Immature natural killer cell (primary cell): ENCODE measurements around the gene SYNJ2. TPM values are rescaled to one million over a fixed set of nuclear protein-coding genes. Genes with fewer than 3 reads are reported as not detected.
A peak's percentile ranks its signal among the peaks of the same experiment; 100 is the strongest.

Experiments
- DNase-seq, 3 donors: peaks; one replicate each; pipeline ENCODE4 v3.0.0; 2022; ENCODE audit warnings: mixed read lengths in 1 of 3
- H3K27ac Mint-ChIP-seq, 6 donors: one replicate each; pipeline ENCODE4 v1.8.0; 2020; ENCODE audit warnings: mixed read lengths in 6 of 6, mild to moderate bottlenecking in 5 of 6, inconsistent platforms in 4 of 6, moderate library complexity in 3 of 6
- H3K27me3 Mint-ChIP-seq, 3 donors: one replicate each; pipeline ENCODE4 v1.8.0; 2020 to 2021; ENCODE audit warnings: low read depth in 3 of 3, mild to moderate bottlenecking in 3 of 3, mixed read lengths in 3 of 3, moderate library complexity in 3 of 3, inconsistent platforms in 1 of 3
- H3K36me3 Mint-ChIP-seq, 3 donors: one replicate each; pipeline ENCODE4 v1.8.0; 2020; ENCODE audit warnings: mixed read lengths in 3 of 3, inconsistent platforms in 2 of 3, mild to moderate bottlenecking in 2 of 3
- H3K4me1 Mint-ChIP-seq, 2 donors: one replicate each; pipeline ENCODE4 v1.8.0; 2020; ENCODE audit warnings: inconsistent platforms in 2 of 2, mild to moderate bottlenecking in 2 of 2, mixed read lengths in 2 of 2, moderate library complexity in 1 of 2
- H3K4me3 Mint-ChIP-seq, 5 donors: one replicate each; pipeline ENCODE4 v1.8.0; 2020; ENCODE audit warnings: mild to moderate bottlenecking in 5 of 5, mixed read lengths in 5 of 5, inconsistent platforms in 3 of 5, moderate library complexity in 3 of 5
- H3K9me3 Mint-ChIP-seq, 6 donors: one replicate each; pipeline ENCODE4 v1.8.0; 2020; ENCODE audit warnings: mild to moderate bottlenecking in 6 of 6, mixed read lengths in 6 of 6, inconsistent platforms in 4 of 6, moderate library complexity in 3 of 6
- polyA plus RNA-seq, 3 donors: library from polyadenylated mRNA; unstranded; fragments of 300-500 nt; fragmentation: Illumina TruSeq; gene quantifications; one replicate each; pipeline ENCODE4 v1.2.3, GENCODE V29; 2021

SYNJ2 gene
- polyA plus RNA-seq, 3 donors from 2014 or later = 8.7 to 22.0 (median 12.5) TPM

DNA sequence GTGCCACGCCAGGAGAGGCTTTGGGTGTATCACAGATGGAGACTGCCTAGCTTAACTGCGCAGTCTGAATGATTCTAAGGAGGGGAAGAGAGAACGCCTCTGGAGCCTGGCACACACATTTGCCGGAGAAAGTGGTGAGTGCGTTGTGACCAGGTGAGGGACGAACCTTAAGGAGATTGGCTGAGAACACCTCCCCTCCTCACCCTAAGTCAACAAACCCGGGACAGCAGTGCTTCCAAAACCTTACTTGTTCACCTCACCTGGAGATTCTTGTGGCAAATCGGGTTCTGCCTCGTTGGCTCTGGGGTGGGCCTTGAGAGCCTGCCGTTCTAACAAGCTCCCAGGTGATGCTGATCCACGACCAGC lies 9.4 kb downstream of the SYNJ2 start:
- H3K4me3 Mint-ChIP-seq = peak overlapping the region in 2 of 5 donors; percentile 49 to 74

GRCh38 chr6:157993076-157993475 lies 11.4 kb downstream of the SYNJ2 start:
- DNase-seq = no peak
- H3K27me3 Mint-ChIP-seq = peaks cover 0 to 2% (median 0%) of the 10 kb centered on the region in 3 donors
- no peak overlapping the region for H3K27ac Mint-ChIP-seq
- H3K9me3 Mint-ChIP-seq = no peaks in the 10 kb centered on the region
- H3K36me3 Mint-ChIP-seq = no peaks in the 10 kb centered on the region
- peaks cover 31 to 77% of the 10 kb centered on the region in 2 donors for H3K4me1 Mint-ChIP-seq
- H3K4me3 Mint-ChIP-seq = no peak overlapping the region

More for the DNA sequence above, 9.4 kb downstream of the SYNJ2 start:
- Mint-ChIP-seq H3K36me3 (no peaks in the 10 kb centered on the region), H3K4me1 (peaks cover 26 to 71% of the 10 kb centered on the region in 2 donors), H3K9me3 (no peaks in the 10 kb centered on the region), H3K27ac (peak overlapping the region in 2 of 6 donors; percentile 60 to 90), H3K27me3 (peaks cover 0 to under 1% (median 0%) of the 10 kb centered on the region in 3 donors)
- no peak for DNase-seq

DNA sequence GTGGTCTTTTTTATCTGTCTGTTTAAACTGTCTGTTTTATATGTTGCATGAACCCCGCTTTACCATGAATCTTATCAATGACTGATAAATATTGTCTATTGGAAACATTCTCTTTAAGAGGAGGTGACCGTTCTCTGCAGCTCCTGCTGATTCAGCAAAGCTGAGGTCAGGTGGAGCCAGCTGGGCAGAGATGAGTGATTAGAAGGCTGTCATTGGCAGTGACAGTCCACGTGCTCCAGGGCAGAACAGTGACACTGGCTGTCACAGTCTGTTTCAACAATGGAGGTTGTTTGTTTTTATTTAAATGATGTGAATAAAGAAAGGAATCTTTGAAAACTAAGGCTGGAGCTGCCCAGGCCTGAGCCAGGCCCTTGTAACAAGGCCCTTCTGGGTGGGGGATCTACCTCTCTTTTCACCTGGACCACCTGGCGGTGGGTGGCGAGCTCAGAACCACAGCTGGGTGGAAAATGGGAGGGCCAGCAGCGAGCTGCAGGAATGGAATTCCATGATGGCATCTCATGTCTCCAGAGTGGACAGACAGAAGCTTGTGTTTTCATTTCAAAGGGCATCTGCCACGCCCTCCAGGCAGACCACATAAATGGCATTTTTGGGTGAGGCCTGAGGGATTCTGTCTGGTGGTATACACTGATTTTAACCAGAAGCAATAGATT lies 12.6 kb downstream of the SYNJ2 start:
- no peak overlapping the region for H3K4me3 Mint-ChIP-seq
- H3K27me3 Mint-ChIP-seq = peaks cover 0 to 2% (median 0%) of the 10 kb centered on the region in 3 donors
- no peaks in the 10 kb centered on the region for H3K9me3 Mint-ChIP-seq
- DNase-seq = no peak
- H3K36me3 Mint-ChIP-seq = no peaks in the 10 kb centered on the region
- H3K27ac Mint-ChIP-seq = no peak overlapping the region
- H3K4me1 Mint-ChIP-seq = peaks cover 25 to 69% of the 10 kb centered on the region in 2 donors

DNA sequence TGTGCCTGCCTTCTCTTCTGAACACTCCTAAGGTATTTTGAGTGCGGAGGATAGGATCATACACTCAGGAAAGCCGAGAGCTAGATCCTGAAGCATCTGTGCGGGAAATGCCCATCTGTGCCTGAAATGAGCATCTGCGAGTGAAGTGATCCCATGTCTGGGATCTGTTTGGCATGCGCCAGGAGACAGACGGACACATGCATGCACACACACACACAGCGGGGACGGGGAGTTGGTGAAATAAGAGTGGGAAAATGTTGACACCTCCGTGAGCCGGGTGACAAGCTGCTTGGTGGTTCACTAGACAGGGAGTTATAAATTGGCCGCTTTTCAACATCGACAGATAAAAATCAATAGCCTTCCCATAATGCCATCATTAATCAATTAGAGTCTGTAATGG lies 13.8 kb downstream of the SYNJ2 start:
- H3K27me3 Mint-ChIP-seq = peaks cover 0 to 2% (median under 1%) of the 10 kb centered on the region in 3 donors
- no peaks in the 10 kb centered on the region for H3K36me3 Mint-ChIP-seq
- DNase-seq = no peak
- no peak overlapping the region for H3K4me3 Mint-ChIP-seq
- peaks cover 17 to 60% of the 10 kb centered on the region in 2 donors for H3K4me1 Mint-ChIP-seq
- no peak overlapping the region for H3K27ac Mint-ChIP-seq
- H3K9me3 Mint-ChIP-seq = no peaks in the 10 kb centered on the region

GRCh38 chr6:157996201-157996712 lies 14.6 kb downstream of the SYNJ2 start:
- Mint-ChIP-seq H3K4me3 (no peak overlapping the region), H3K36me3 (no peaks in the 10 kb centered on the region), H3K4me1 (peaks cover 10 to 56% of the 10 kb centered on the region in 2 donors), H3K27me3 (peaks cover 0 to 6% (median 2%) of the 10 kb centered on the region in 3 donors), H3K27ac (peak overlapping the region in 1 of 6 donors; percentile 22), H3K9me3 (no peaks in the 10 kb centered on the region)
- no peak for DNase-seq

DNA sequence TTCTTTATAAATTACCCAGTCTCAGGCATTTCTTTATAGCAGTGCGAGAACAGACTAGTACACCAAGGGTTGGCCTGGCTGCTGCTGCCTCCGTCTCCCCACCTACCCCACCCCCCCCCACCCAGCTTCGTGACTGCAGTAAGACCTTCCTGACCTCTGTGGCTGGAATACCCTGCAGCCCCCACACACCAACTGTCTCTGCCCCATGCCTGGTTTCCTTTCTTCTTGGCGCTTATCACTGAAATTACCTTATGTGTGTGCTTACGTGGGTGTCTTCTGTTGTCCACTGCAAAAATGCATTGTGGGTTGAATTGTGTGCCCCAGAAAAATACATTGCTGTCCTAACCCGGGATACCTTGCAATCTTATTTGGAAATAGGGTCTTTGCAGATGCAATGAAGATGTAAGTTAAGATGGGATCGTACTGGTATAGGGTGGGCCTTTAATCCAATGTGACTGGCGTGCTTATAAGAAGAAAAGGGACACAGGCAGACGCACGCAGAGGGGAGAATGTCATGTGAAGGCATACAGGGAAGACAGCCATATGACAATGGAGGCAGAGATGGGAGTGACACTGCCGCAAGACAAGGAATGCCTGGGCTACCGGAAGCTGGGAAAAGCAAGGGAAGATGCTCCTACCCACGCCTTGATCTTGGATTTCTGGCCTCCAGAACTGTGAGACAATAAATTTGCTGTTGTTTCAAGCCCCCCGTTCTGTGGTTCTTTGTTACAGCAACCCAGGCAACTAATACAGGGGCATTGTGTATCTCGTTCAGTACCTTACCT lies 15.4 kb downstream of the SYNJ2 start:
- H3K4me1 Mint-ChIP-seq = peaks cover 10 to 57% of the 10 kb centered on the region in 2 donors
- H3K36me3 Mint-ChIP-seq = peaks cover 0 to 4% (median 4%) of the 10 kb centered on the region in 3 donors
- no peak overlapping the region for H3K4me3 Mint-ChIP-seq
- peaks cover 2 to 8% (median 2%) of the 10 kb centered on the region in 3 donors for H3K27me3 Mint-ChIP-seq
- H3K27ac Mint-ChIP-seq = peak overlapping the region in 1 of 6 donors; percentile 22
- DNase-seq = no peak
- H3K9me3 Mint-ChIP-seq = no peaks in the 10 kb centered on the region

GRCh38 chr6:157997893-157998608 lies 16.4 kb downstream of the SYNJ2 start:
- peaks cover 19 to 62% of the 10 kb centered on the region in 2 donors for H3K4me1 Mint-ChIP-seq
- peaks cover 0 to 4% (median 4%) of the 10 kb centered on the region in 3 donors for H3K36me3 Mint-ChIP-seq
- H3K27me3 Mint-ChIP-seq = peaks cover 2 to 8% (median 2%) of the 10 kb centered on the region in 3 donors
- H3K9me3 Mint-ChIP-seq = no peaks in the 10 kb centered on the region
- H3K4me3 Mint-ChIP-seq = no peak overlapping the region
- DNase-seq = no peak
- H3K27ac Mint-ChIP-seq = peak overlapping the region in 2 of 6 donors; percentile 12 to 22

GRCh38 chr6:157998707-157999167 lies 17.1 kb downstream of the SYNJ2 start:
- Mint-ChIP-seq H3K4me1 (peaks cover 25 to 63% of the 10 kb centered on the region in 2 donors), H3K27me3 (peaks cover 2 to 8% (median 2%) of the 10 kb centered on the region in 3 donors), H3K27ac (no peak overlapping the region), H3K4me3 (no peak overlapping the region), H3K9me3 (no peaks in the 10 kb centered on the region), H3K36me3 (peaks cover 0 to 4% (median 4%) of the 10 kb centered on the region in 3 donors)
- DNase-seq = no peak

DNA sequence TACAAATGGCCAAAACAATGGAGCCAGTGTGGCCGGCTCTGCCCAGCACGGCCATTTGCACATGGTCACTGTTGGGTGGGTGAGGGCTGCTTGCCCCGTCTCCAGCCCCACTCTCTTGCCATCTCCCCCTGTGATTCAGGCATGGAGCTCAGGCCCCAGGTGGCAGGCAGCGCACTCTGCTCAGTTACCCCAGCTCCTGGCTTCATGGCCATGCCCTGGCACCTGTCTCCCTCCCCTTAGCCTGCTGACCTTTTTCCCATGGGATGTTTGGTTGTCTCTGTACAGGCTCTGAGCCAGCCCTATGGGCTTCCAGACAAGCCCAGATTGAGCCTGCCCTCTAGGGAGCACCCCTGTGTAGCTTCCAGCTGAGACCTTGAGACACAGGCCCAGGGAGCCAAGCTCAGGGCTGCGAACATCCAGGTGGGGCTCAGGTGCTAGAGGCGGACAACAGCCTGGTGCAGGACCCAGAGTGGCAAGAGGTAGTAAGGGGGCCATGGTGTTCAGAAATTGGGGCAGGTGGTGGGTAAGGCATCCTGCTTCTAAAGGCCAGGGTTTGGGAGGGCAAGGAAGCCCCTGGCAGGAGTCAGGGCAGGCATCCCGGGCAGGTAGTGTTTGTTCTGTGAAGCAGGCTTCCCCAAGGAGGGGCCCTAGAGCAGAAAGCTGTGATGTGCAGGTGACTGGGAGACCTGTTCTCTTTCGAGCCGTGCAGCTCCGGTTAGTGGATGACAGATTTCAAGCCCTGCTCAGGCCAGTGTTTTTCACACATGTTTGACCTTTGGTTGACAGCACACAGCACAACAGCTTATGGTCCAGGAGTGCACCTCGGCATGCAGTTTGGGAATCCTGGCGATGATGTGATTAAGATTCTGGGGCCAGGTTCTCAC lies 17.7 kb downstream of the SYNJ2 start:
- H3K27me3 Mint-ChIP-seq = peaks cover 2 to 8% (median 2%) of the 10 kb centered on the region in 3 donors
- H3K9me3 Mint-ChIP-seq = no peaks in the 10 kb centered on the region
- no peak overlapping the region for H3K27ac Mint-ChIP-seq
- no peak for DNase-seq
- H3K36me3 Mint-ChIP-seq = peaks cover 0 to 4% (median 4%) of the 10 kb centered on the region in 3 donors
- H3K4me1 Mint-ChIP-seq = peaks cover 25 to 63% of the 10 kb centered on the region in 2 donors
- H3K4me3 Mint-ChIP-seq = no peak overlapping the region

GRCh38 chr6:158000530-158001307 lies 19.1 kb downstream of the SYNJ2 start:
- Mint-ChIP-seq H3K27me3 (peaks cover 2 to 8% (median 2%) of the 10 kb centered on the region in 3 donors), H3K4me3 (no peak overlapping the region), H3K27ac (no peak overlapping the region), H3K9me3 (no peaks in the 10 kb centered on the region), H3K4me1 (peaks cover 26 to 54% of the 10 kb centered on the region in 2 donors), H3K36me3 (peaks cover 0 to 4% (median 4%) of the 10 kb centered on the region in 3 donors)
- DNase-seq = no peak

- Mint-ChIP-seq H3K36me3 (peaks cover 0 to 8% (median 7%) of the 10 kb centered on the region in 3 donors), H3K4me3 (peak overlapping the region in 1 of 5 donors; percentile 42), H3K4me1 (peaks cover 26 to 49% of the 10 kb centered on the region in 2 donors), H3K27ac (peak overlapping the region in 4 of 6 donors; percentile 38 to 80 (median 74)), H3K9me3 (no peaks in the 10 kb centered on the region), H3K27me3 (peaks cover 0 to 9% (median 2%) of the 10 kb centered on the region in 3 donors)
- no peak for DNase-seq
Observed at GRCh38 chr6:158002249-158002950, 20.7 kb downstream of the SYNJ2 start.
